Trophoblast cell (in vitro differentiated cells and primary cell): ENCODE data around the gene CLEC2L.

Experiments used
- DNase-seq, 2 donors: peaks; one replicate each; pipeline ENCODE4 v3.0.0-alpha.2; 2016
- H2AFZ ChIP-seq: 2 replicates; pipeline ENCODE4 v1.6.1; 2013; ENCODE audit warnings: low read length, moderate library complexity, mild to moderate bottlenecking; ENCODE audit not compliant: insufficient read depth, poor library complexity
- H2AK5ac ChIP-seq: 2 replicates; pipeline ENCODE4 v1.6.1; 2013; ENCODE audit warnings: mild to moderate bottlenecking, low read length
- H2BK120ac ChIP-seq: 2 replicates; pipeline ENCODE4 v1.6.1; 2013; ENCODE audit warnings: low read length, mild to moderate bottlenecking, moderate library complexity; ENCODE audit not compliant: insufficient read depth, poor library complexity
- H2BK12ac ChIP-seq: 2 replicates; pipeline ENCODE4 v1.6.1; 2013; ENCODE audit warnings: mild to moderate bottlenecking, low read length, moderate library complexity
- H2BK5ac ChIP-seq: 2 replicates; pipeline ENCODE4 v1.6.1; 2013; ENCODE audit warnings: low read length, low read depth, moderate library complexity, mild to moderate bottlenecking; ENCODE audit not compliant: poor library complexity
- H3K14ac ChIP-seq: 2 replicates; pipeline ENCODE4 v1.6.1; 2013; ENCODE audit warnings: mild to moderate bottlenecking, low read length
- H3K18ac ChIP-seq: 2 replicates; pipeline ENCODE4 v1.6.1; 2013; ENCODE audit warnings: mild to moderate bottlenecking, low read length
- H3K23ac ChIP-seq: 2 replicates; pipeline ENCODE4 v1.6.1; 2013; ENCODE audit warnings: low read length
- H3K27ac ChIP-seq: 2 replicates; pipeline ENCODE4 v1.5.1; 2013; ENCODE audit warnings: low read depth, mild to moderate bottlenecking, inconsistent platforms, low read length, moderate library complexity
- H3K27me3 ChIP-seq: 2 replicates; pipeline ENCODE4 v1.6.1; 2013; ENCODE audit warnings: inconsistent platforms, mild to moderate bottlenecking, low read length, moderate library complexity; ENCODE audit not compliant: insufficient read depth
- H3K36me3 ChIP-seq, 2 experiments: 1 replicate in 1 of 2; 2 replicates in 1 of 2; pipeline ENCODE4 v1.6.1; 2013; ENCODE audit warnings: low read length in 2 of 2, mild to moderate bottlenecking in 2 of 2, moderate library complexity in 1 of 2; ENCODE audit not compliant: insufficient read depth in 2 of 2, control insufficient read depth in 1 of 2
- H3K4ac ChIP-seq: 2 replicates; pipeline ENCODE4 v1.6.1; 2013; ENCODE audit warnings: low read depth, mild to moderate bottlenecking, low read length, moderate library complexity
- H3K4me1 ChIP-seq, 2 experiments: 1 replicate in 1 of 2; 2 replicates in 1 of 2; pipeline ENCODE4 v1.6.1; 2013; ENCODE audit warnings: low read length in 2 of 2, mild to moderate bottlenecking in 2 of 2, moderate library complexity in 1 of 2; ENCODE audit not compliant: insufficient read depth in 2 of 2, control insufficient read depth in 1 of 2
- H3K4me2 ChIP-seq: 2 replicates; pipeline ENCODE4 v1.6.1; 2013; ENCODE audit warnings: inconsistent platforms, mild to moderate bottlenecking, low read length, moderate library complexity
- H3K4me3 ChIP-seq: 2 replicates; pipeline ENCODE4 v1.5.1; 2013; ENCODE audit warnings: mild to moderate bottlenecking, low read depth, low read length, inconsistent platforms
- H3K79me1 ChIP-seq: one replicate; pipeline ENCODE4 v1.6.1; 2013; ENCODE audit warnings: low read length
- H3K79me2 ChIP-seq: 2 replicates; pipeline ENCODE4 v1.6.1; 2013; ENCODE audit warnings: low read length, mild to moderate bottlenecking; ENCODE audit not compliant: control insufficient read depth, insufficient read depth, poor library complexity
- H3K9ac ChIP-seq: 2 replicates; pipeline ENCODE4 v1.6.1; 2013; ENCODE audit warnings: mild to moderate bottlenecking, low read length
- H3K9me3 ChIP-seq: 2 replicates; pipeline ENCODE4 v1.6.1; 2013; ENCODE audit warnings: low read depth, mild to moderate bottlenecking, control low read depth, inconsistent platforms, low read length; ENCODE audit not compliant: insufficient read depth
- H4K12ac ChIP-seq: 2 replicates; pipeline ENCODE4 v1.6.1; 2013; ENCODE audit warnings: low read depth, mild to moderate bottlenecking, low read length, moderate library complexity
- H4K8ac ChIP-seq: 2 replicates; pipeline ENCODE4 v1.6.1; 2013; ENCODE audit warnings: low read depth, mild to moderate bottlenecking, low read length, moderate library complexity
- H4K91ac ChIP-seq: one replicate; pipeline ENCODE4 v1.6.1; 2013; ENCODE audit warnings: low read depth, mild to moderate bottlenecking, low read length, moderate library complexity
- WGBS: extraction: QIAGEN DNeasy Blood & Tissue Kit; methylation state at CpG from one replicate; pipeline ENCODE4 v1.1.7; 2013; ENCODE audit warnings: missing lambda C conversion rate; ENCODE audit not compliant: insufficient read length, insufficient coverage; ENCODE audit errors: extremely low coverage; 5-methylcytosine and 5-hydroxymethylcytosine counted together

The CLEC2L gene

GRCh38 chr7:139562961-139563565, 39.6 kb downstream of the CLEC2L start:
- H2AFZ ChIP-seq: no peak overlapping the region
- no peak for DNase-seq
- no peak overlapping the region for H2BK120ac ChIP-seq
- H3K9me3 ChIP-seq: peaks cover 1% of the 10 kb centered on the region
- H4K8ac ChIP-seq: no peak overlapping the region
- no peak overlapping the region for H3K27ac ChIP-seq
- no peak overlapping the region for H3K14ac ChIP-seq
- no peak overlapping the region for H3K18ac ChIP-seq
- H3K79me2 ChIP-seq: no peaks in the 10 kb centered on the region
- H3K79me1 ChIP-seq: no peaks in the 10 kb centered on the region
- no peak overlapping the region for H3K9ac ChIP-seq
- H3K4me1 ChIP-seq: no peaks in the 10 kb centered on the region
- no peak overlapping the region for H2AK5ac ChIP-seq
- no peaks in the 10 kb centered on the region for H3K36me3 ChIP-seq
- no peak overlapping the region for H3K4me2 ChIP-seq
- H3K4me3 ChIP-seq: no peak overlapping the region
- no CpG with 5 or more reads among the region's 13 CpGs for WGBS
- H4K12ac ChIP-seq: no peak overlapping the region
- no peak overlapping the region for H4K91ac ChIP-seq
- H3K4ac ChIP-seq: no peak overlapping the region
- H3K27me3 ChIP-seq: no peaks in the 10 kb centered on the region
- H2BK5ac ChIP-seq: no peak overlapping the region
- H3K23ac ChIP-seq: no peak overlapping the region
- no peak overlapping the region for H2BK12ac ChIP-seq

GRCh38 chr7:139563856-139564255, 40.4 kb downstream of the CLEC2L start:
- no peaks in the 10 kb centered on the region for H3K79me1 ChIP-seq

GRCh38 chr7:139566075-139566474, 42.6 kb downstream of the CLEC2L start:
- Histone ChIP-seq H3K27me3 (no peaks in the 10 kb centered on the region), H2BK5ac (no peak overlapping the region), H3K36me3 (no peaks in the 10 kb centered on the region), H2AK5ac (no peak overlapping the region), H2BK120ac (no peak overlapping the region), H3K79me2 (no peaks in the 10 kb centered on the region), H2BK12ac (no peak overlapping the region), H3K18ac (no peak overlapping the region), H3K4ac (no peak overlapping the region), H3K27ac (no peak overlapping the region), H4K8ac (no peak overlapping the region), H3K4me2 (no peak overlapping the region), H4K12ac (no peak overlapping the region), H3K79me1 (no peaks in the 10 kb centered on the region), H2AFZ (no peak overlapping the region), H3K14ac (no peak overlapping the region), H3K23ac (no peak overlapping the region), H3K9ac (no peak overlapping the region), H3K4me3 (no peak overlapping the region), H3K4me1 (no peaks in the 10 kb centered on the region), H4K91ac (no peak overlapping the region), H3K9me3 (peaks cover 1% of the 10 kb centered on the region)
- WGBS: no CpG with 5 or more reads among the region's 6 CpGs
- no peak for DNase-seq

More at GRCh38 chr7:139563856-139564255, 40.4 kb downstream of the CLEC2L start:
- H2BK12ac ChIP-seq: no peak overlapping the region
- no peak overlapping the region for H2AK5ac ChIP-seq
- no peak overlapping the region for H3K4me3 ChIP-seq
- no peak overlapping the region for H3K4me2 ChIP-seq
- no peak overlapping the region for H3K9ac ChIP-seq
- H3K36me3 ChIP-seq: no peaks in the 10 kb centered on the region
- no peak overlapping the region for H4K91ac ChIP-seq
- H2BK5ac ChIP-seq: no peak overlapping the region
- H3K4ac ChIP-seq: no peak overlapping the region
- no peaks in the 10 kb centered on the region for H3K4me1 ChIP-seq
- no CpG with 5 or more reads among the region's 5 CpGs for WGBS
- H4K8ac ChIP-seq: no peak overlapping the region
- no peak overlapping the region for H3K23ac ChIP-seq
- no peak overlapping the region for H4K12ac ChIP-seq
- DNase-seq: no peak
- H2AFZ ChIP-seq: no peak overlapping the region
- H3K79me2 ChIP-seq: no peaks in the 10 kb centered on the region
- H3K14ac ChIP-seq: no peak overlapping the region
- H2BK120ac ChIP-seq: no peak overlapping the region
- no peak overlapping the region for H3K27ac ChIP-seq
- H3K18ac ChIP-seq: no peak overlapping the region
- H3K27me3 ChIP-seq: no peaks in the 10 kb centered on the region
- H3K9me3 ChIP-seq: peaks cover 1% of the 10 kb centered on the region

GRCh38 chr7:139566736-139567646, 43.5 kb downstream of the CLEC2L start:
- peaks cover 1% of the 10 kb centered on the region for H3K9me3 ChIP-seq
- H4K8ac ChIP-seq: no peak overlapping the region
- no peak overlapping the region for H3K27ac ChIP-seq
- H2BK12ac ChIP-seq: no peak overlapping the region
- no peak overlapping the region for H3K18ac ChIP-seq
- no peaks in the 10 kb centered on the region for H3K36me3 ChIP-seq
- H2AFZ ChIP-seq: no peak overlapping the region
- H2BK120ac ChIP-seq: no peak overlapping the region
- H2AK5ac ChIP-seq: no peak overlapping the region
- H3K4me2 ChIP-seq: no peak overlapping the region
- no peak for DNase-seq
- H3K4me1 ChIP-seq: no peaks in the 10 kb centered on the region
- no peak overlapping the region for H3K4ac ChIP-seq
- H3K27me3 ChIP-seq: no peaks in the 10 kb centered on the region
- H3K23ac ChIP-seq: no peak overlapping the region
- H2BK5ac ChIP-seq: no peak overlapping the region
- no peak overlapping the region for H3K14ac ChIP-seq
- no peaks in the 10 kb centered on the region for H3K79me2 ChIP-seq
- H3K4me3 ChIP-seq: no peak overlapping the region
- no peaks in the 10 kb centered on the region for H3K79me1 ChIP-seq
- no peak overlapping the region for H4K91ac ChIP-seq
- no CpG with 5 or more reads among the region's 15 CpGs for WGBS
- no peak overlapping the region for H3K9ac ChIP-seq
- no peak overlapping the region for H4K12ac ChIP-seq
